Hepatocyte (in vitro differentiated cells): Measurements from ENCODE around the gene MED29. TPM values are rescaled to one million over a fixed set of nuclear protein-coding genes. Genes with fewer than 3 reads are reported as not detected.

Experiments
- DNase-seq: peaks from one replicate; pipeline ENCODE4 v3.0.0-alpha.2; 2016; ENCODE audit warnings: low spot score
- H2AFZ ChIP-seq: fragments of 200-600 bp; sonication (generic); 2 replicates; pipeline ENCODE4 v1.6.0; 2016; ENCODE audit warnings: antibody characterized with exemption, mild to moderate bottlenecking
- H3K27ac ChIP-seq: fragments of 200-600 bp; sonication (generic); 2 replicates; pipeline ENCODE4 v1.5.1; 2016; ENCODE audit warnings: mild to moderate bottlenecking
- H3K27me3 ChIP-seq: fragments of 200-600 bp; sonication (generic); 2 replicates; pipeline ENCODE4 v1.6.1; 2016
- H3K36me3 ChIP-seq: fragments of 200-600 bp; sonication (generic); replicated peaks from 2 replicates; pipeline ENCODE4 v1.5.1; 2016; ENCODE audit warnings: low read depth; ENCODE audit not compliant: insufficient read depth
- H3K4me1 ChIP-seq: fragments of 200-600 bp; sonication (generic); 2 replicates; pipeline ENCODE4 v1.5.1; 2016; ENCODE audit warnings: mild to moderate bottlenecking, moderate library complexity; ENCODE audit not compliant: insufficient read depth
- H3K4me2 ChIP-seq: fragments of 200-600 bp; sonication (generic); 2 replicates; pipeline ENCODE4 v1.6.0; 2016
- H3K4me3 ChIP-seq: fragments of 200-600 bp; sonication (generic); 2 replicates; pipeline ENCODE4 v1.5.1; 2016; ENCODE audit warnings: mild to moderate bottlenecking
- H3K79me2 ChIP-seq: fragments of 200-600 bp; sonication (generic); 2 replicates; pipeline ENCODE4 v1.6.0; 2017; ENCODE audit warnings: mild to moderate bottlenecking
- H3K9me2 ChIP-seq: fragments of 200-600 bp; sonication (generic); replicated peaks from 2 replicates; pipeline ENCODE4 v1.6.0; 2017; ENCODE audit warnings: mild to moderate bottlenecking; ENCODE audit not compliant: insufficient read depth
- H3K9me3 ChIP-seq: fragments of 200-600 bp; sonication (generic); 2 replicates; pipeline ENCODE4 v1.5.1; 2016; ENCODE audit warnings: low read depth, mild to moderate bottlenecking
- H4K20me1 ChIP-seq: fragments of 200-600 bp; sonication (generic); 2 replicates; pipeline ENCODE4 v1.6.0; 2016; ENCODE audit warnings: mild to moderate bottlenecking; ENCODE audit not compliant: insufficient read depth, poor library complexity, severe bottlenecking
- EZH2 ChIP-seq: fragments of 200-600 bp; sonication (generic); IDR thresholded peaks from 2 replicates; pipeline ENCODE4 v1.6.1; 2016; ENCODE audit warnings: antibody characterized with exemption, mild to moderate bottlenecking, borderline replicate concordance
- EZH2phosphoT487 ChIP-seq: fragments of 200-600 bp; sonication (generic); IDR thresholded peaks from one replicate; pipeline ENCODE4 v1.6.1; 2018; ENCODE audit warnings: antibody characterized with exemption, mild to moderate bottlenecking, low read depth, moderate library complexity; ENCODE audit not compliant: unreplicated experiment, severe bottlenecking
- WGBS: methylation state at CpG from one replicate; pipeline ENCODE4 v1.1.6; 2016; ENCODE audit warnings: low lambda C conversion rate; ENCODE audit errors: missing lambda C conversion rate; 5-methylcytosine and 5-hydroxymethylcytosine counted together
- polyA plus RNA-seq: library from polyadenylated mRNA; unstranded; fragments of >200 nt; fragmentation: Nextera tagmentation; extraction: Ambion mirVana; gene quantifications from 2 replicates; pipeline ENCODE4 v1.2.1, GENCODE V29; 2016
- total RNA-seq: library from RNA; depleted of rRNA; stranded (reverse); fragments of >200 nt; gene quantifications from 2 replicates; pipeline ENCODE4 v1.2.3, GENCODE V29; 2014
- TF ChIP-seq, protein P1 (sequence below): fragments of 200-600 bp; sonication (generic); IDR thresholded peaks from 2 replicates; pipeline ENCODE4 v1.5.1; 2016; ENCODE audit warnings: antibody characterized with exemption, mild to moderate bottlenecking; ENCODE audit not compliant: poor library complexity

The MED29 gene
- total and polyA plus RNA-seq, 2 experiments from 2014 or later = 18.9 to 38.6 TPM

DNA sequence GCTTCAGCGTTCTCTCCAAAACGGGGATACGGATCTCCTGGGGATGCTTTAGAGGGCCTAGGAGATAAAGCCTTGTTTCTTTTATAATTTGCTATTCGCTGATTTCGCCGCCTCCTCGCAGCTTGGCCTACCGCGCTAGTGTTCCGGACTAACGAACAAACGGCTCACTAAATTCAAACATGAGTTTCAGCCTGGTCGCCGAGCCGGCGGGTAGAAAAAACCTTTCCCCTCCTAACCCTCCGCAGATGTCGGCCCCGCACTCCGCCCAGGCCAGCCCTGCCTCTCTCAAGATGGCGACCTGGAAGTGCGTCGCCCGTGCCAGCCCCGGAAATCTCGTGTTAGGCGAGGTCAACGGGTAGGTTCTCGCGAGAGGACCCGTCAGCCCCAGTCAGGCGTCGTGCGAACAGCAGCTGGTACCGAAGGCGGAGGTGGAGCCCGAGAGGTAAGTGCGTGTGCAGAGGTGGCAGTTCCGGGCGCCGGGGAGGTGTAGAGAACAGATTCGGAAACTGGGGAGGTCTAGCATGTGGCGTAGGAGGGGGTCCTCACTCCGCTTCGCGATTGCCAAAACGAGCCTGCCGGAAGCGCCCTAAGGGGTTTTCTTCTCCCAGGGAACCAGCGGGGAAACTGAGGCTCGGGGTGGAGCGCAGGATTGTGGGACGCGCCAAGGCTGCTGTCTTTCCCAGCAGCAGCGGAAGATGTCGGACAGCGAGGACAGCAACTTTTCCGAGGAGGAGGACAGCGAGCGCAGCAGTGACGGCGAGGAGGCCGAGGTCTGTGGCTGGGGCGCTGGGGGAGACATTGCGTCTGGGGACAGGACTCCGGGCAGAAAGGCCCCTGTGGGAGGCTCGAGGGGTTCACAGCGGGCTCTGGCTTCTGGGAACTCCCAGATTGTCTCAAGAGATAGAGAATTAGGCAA lies 54.3 kb downstream of the MED29 start, which contains the start of gene SUPT5H:
TSS of gene SUPT5H (plus strand) at position 387 of the 916 bp plus-strand sequence. CDS start at position 696, 309 bp downstream.
- Histone ChIP-seq H3K9me3 (no peaks in the 10 kb centered on the region), H3K79me2 (peaks cover 58% of the 10 kb centered on the region)
- under 1% methylated on average over 68 of the region's 68 CpGs for WGBS

DNA sequence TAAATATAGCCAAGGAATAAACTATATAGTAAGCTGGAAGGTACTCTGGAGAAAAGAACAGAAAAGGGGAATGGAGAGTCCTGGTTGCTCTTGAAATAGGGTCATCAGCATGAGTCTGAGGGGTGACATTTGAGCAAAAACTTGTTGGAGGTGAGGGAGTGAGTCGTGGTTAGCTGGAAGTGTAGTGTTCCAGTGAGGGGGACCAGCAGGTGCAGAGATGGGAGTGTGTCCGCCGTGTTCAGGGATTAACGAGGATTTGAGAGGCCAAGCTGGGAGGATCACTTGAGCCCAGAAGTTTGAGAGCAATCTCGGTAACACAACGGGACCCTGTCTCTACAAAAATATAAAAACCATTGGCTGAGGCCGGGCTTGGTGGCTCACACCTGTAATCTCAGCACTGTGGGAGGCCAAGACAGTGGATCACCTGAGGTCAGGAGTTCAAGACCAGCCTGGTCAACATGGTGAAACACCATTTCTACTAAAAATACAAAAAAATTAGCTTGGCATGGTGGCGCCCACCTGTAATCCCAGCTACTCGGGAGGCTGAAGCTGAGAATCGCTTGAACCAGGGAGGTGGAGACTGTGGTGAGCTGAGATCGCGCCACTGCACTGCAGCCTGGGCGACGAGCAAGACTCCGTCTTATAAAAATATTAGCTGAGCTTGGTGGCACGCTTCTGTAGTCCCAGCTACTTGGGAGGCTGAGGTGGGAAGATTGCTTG lies 55.3 kb downstream of the MED29 start:
- peak overlapping the region; percentile 95 for H3K27ac ChIP-seq
- peaks cover 45% of the 10 kb centered on the region for H4K20me1 ChIP-seq
- TF ChIP-seq, protein P1, sequence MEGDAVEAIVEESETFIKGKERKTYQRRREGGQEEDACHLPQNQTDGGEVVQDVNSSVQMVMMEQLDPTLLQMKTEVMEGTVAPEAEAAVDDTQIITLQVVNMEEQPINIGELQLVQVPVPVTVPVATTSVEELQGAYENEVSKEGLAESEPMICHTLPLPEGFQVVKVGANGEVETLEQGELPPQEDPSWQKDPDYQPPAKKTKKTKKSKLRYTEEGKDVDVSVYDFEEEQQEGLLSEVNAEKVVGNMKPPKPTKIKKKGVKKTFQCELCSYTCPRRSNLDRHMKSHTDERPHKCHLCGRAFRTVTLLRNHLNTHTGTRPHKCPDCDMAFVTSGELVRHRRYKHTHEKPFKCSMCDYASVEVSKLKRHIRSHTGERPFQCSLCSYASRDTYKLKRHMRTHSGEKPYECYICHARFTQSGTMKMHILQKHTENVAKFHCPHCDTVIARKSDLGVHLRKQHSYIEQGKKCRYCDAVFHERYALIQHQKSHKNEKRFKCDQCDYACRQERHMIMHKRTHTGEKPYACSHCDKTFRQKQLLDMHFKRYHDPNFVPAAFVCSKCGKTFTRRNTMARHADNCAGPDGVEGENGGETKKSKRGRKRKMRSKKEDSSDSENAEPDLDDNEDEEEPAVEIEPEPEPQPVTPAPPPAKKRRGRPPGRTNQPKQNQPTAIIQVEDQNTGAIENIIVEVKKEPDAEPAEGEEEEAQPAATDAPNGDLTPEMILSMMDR = no peak
- TF ChIP-seq EZH2phosphoT487 (no peak), EZH2 (no peak)

More for the DNA sequence above, 54.3 kb downstream of the MED29 start, which contains the start of gene SUPT5H:
- DNase-seq = peak; percentile 99
- Histone ChIP-seq H3K4me3 (peak within 1 kb of the TSS; percentile 63), H3K4me1 (peaks cover 19% of the 10 kb centered on the region), H3K36me3 (no peaks in the 10 kb centered on the region), H3K4me2 (peak within 1 kb of the TSS; percentile 96), H3K27me3 (no peaks in the 10 kb centered on the region), H4K20me1 (peaks cover 35% of the 10 kb centered on the region), H3K27ac (peak within 1 kb of the TSS; percentile 95), H2AFZ (peak within 1 kb of the TSS; percentile 77), H3K9me2 (no peaks in the 10 kb centered on the region)
- no peak for TF ChIP-seq EZH2
- TF ChIP-seq EZH2phosphoT487 = no peak
- TF ChIP-seq, protein P1 = no peak

DNA sequence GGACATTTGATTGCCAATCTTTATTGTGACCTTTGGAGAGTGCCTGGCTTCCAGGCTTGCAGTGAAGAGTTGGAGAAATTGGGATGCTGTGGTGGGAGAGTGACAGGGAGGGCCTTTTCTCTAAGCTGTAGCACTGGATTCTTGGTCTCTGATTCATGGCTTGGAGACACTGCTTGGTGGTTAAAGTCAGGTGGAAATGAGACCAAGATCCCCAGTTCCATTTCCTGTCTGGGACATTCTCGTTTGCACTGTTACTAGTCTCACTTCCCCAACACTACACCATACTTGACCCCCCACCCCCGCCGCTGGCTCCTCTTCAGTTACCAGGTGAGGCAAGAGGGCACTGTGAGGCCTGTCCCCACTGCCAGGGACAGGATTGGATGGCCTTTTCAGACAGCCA lies 57.1 kb downstream of the MED29 start:
- Histone ChIP-seq H3K4me3 (no peak overlapping the region), H3K79me2 (peaks cover 86% of the 10 kb centered on the region), H3K9me3 (no peaks in the 10 kb centered on the region), H3K9me2 (no peaks in the 10 kb centered on the region), H3K36me3 (no peaks in the 10 kb centered on the region), H3K27me3 (no peaks in the 10 kb centered on the region), H3K4me2 (peak overlapping the region; percentile 85), H3K27ac (no peak overlapping the region), H3K4me1 (peaks cover 19% of the 10 kb centered on the region), H4K20me1 (peaks cover 48% of the 10 kb centered on the region), H2AFZ (no peak overlapping the region)
- 78% methylated on average over 3 of the region's 3 CpGs for WGBS
- no peak for DNase-seq
- TF ChIP-seq EZH2 = no peak
- no peak for TF ChIP-seq EZH2phosphoT487
- TF ChIP-seq, protein P1 = no peak

More for the DNA sequence above, 55.3 kb downstream of the MED29 start:
- no peak for DNase-seq
- Histone ChIP-seq H3K4me3 (peak overlapping the region; percentile 47), H3K4me1 (peaks cover 19% of the 10 kb centered on the region), H3K36me3 (no peaks in the 10 kb centered on the region), H3K9me2 (no peaks in the 10 kb centered on the region), H3K27me3 (no peaks in the 10 kb centered on the region), H3K79me2 (peaks cover 68% of the 10 kb centered on the region), H2AFZ (no peak overlapping the region), H3K9me3 (no peaks in the 10 kb centered on the region), H3K4me2 (peak overlapping the region; percentile 85)
- WGBS = 86% methylated on average over 16 of the region's 16 CpGs
